Lung (tissue), 12 donors: ENCODE data around the gene TNFRSF19. TPM values are rescaled to one million over a fixed set of nuclear protein-coding genes. Genes with fewer than 3 reads are reported as not detected.
A peak's percentile ranks its signal among the peaks of the same experiment; 100 is the strongest.

Experiments used
- ATAC-seq: fragments of 200-7000 bp; cut with Tn5 transposase; one replicate; pipeline ENCODE4 v1.9.1; 2020; ENCODE audit warnings: moderate number of reproducible peaks; ENCODE audit not compliant: insufficient read depth, low FRiP score
- DNase-seq, 3 donors: peaks; one replicate each; pipeline ENCODE4 v3.0.0-alpha.2; 2013 to 2017
- H3K27ac ChIP-seq, 2 donors: one replicate each; pipeline ENCODE4 v1.5.1; 2013; ENCODE audit warnings: mild to moderate bottlenecking in 2 of 2, moderate library complexity in 2 of 2, control low read depth in 1 of 2, inconsistent platforms in 1 of 2, low read depth in 1 of 2, low read length in 1 of 2
- H3K27me3 ChIP-seq, 3 donors: one replicate each; pipeline ENCODE4 v1.5.1; 2013; ENCODE audit warnings: low read length in 2 of 3; ENCODE audit not compliant: control insufficient read depth in 3 of 3, insufficient read depth in 3 of 3
- H3K36me3 ChIP-seq, 4 donors: one replicate each; pipeline ENCODE4 v1.5.1; 2013; ENCODE audit warnings: low read length in 4 of 4, mild to moderate bottlenecking in 1 of 4, moderate library complexity in 1 of 4; ENCODE audit not compliant: control insufficient read depth in 4 of 4, insufficient read depth in 4 of 4
- H3K4me1 ChIP-seq, 5 donors: one replicate each; pipeline ENCODE4 v1.5.1; 2013; ENCODE audit warnings: low read length in 5 of 5, mild to moderate bottlenecking in 2 of 5, moderate library complexity in 1 of 5; ENCODE audit not compliant: control insufficient read depth in 5 of 5, insufficient read depth in 5 of 5
- H3K4me3 ChIP-seq: one replicate; pipeline ENCODE4 v1.5.1; 2013; ENCODE audit warnings: mild to moderate bottlenecking, control low read depth, moderate library complexity
- H3K9ac ChIP-seq, 2 donors: one replicate each; pipeline ENCODE4 v1.5.1; 2013; ENCODE audit warnings: low read length in 2 of 2, control low read depth in 1 of 2; ENCODE audit not compliant: insufficient read depth in 1 of 2
- H3K9me3 ChIP-seq, 4 donors: one replicate each; pipeline ENCODE4 v1.5.1; 2013; ENCODE audit warnings: low read length in 3 of 4, mild to moderate bottlenecking in 1 of 4, moderate library complexity in 1 of 4; ENCODE audit not compliant: control insufficient read depth in 4 of 4, insufficient read depth in 3 of 4
- WGBS, 2 donors: extraction: QIAGEN DNeasy Blood & Tissue Kit; methylation state at CpG; one replicate each; pipeline ENCODE4 v1.1.7; 2013; 5-methylcytosine and 5-hydroxymethylcytosine counted together
- polyA plus RNA-seq, 2 donors: library from polyadenylated mRNA; stranded (reverse); fragments of 200-250 nt; gene quantifications; one replicate each; pipeline ENCODE4 v1.2.1, GENCODE V29; 2013
- total RNA-seq, 2 donors: library from RNA; depleted of rRNA in 1 of 2; stranded (reverse); fragments of >200 nt in 1 of 2; gene quantifications; one replicate each; pipeline ENCODE4 v1.2.1, GENCODE V29; 2014 to 2021
- TF ChIP-seq, protein P1 (sequence below): IDR thresholded peaks from 2 replicates; pipeline ENCODE4 v1.5.1; 2012; ENCODE audit warnings: mild to moderate bottlenecking; ENCODE audit errors: control extremely low read depth, extremely low read depth
- donor health status: control.
- donor health status: control.
- donor health status: Bipolar disorder and iron deficiency.
- donor health status: healthy.
- donor health status: DM: yes; HTN: yes; CAD: no.

TNFRSF19 gene
- total and polyA plus RNA-seq, 4 donors: 9.5 to 68.0 (median 34.7) TPM

DNA sequence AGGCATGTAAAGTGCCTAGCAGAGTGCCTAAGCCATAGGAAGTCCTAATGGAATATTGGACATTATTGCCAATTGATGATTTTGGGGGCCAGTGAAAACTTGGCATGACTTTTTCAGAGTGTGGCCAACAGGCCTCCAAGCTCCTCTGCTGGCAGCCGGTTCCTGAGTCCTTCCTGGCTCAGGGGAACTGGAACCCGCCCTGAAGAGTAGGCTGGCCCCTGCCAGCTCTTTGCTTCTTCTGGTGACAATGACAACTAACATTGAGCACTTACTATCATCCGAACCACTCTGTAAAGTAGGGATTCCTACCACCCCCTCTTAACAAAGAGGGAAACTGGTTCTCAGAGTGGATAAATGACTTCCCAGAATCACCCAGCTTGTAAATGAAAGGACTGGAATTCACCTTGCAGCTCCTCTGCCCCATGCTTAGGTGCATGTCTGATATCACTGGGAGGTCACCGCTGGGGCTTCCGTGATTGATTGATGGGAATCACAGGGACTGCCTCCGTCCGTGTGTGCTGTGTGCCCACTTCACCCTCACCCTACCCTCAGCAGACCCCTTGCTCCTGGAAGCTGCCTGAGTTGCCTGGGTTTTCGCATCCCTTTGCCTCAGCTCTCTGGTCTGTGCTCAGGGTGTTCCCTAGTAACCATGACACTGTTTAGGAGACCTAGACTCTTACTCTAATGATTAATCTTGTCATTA lies 50.6 kb downstream of the TNFRSF19 start:
- DNase-seq (no peak), ATAC-seq (no peak)
- Histone ChIP-seq H3K36me3 (peaks cover 0 to 44% (median 18%) of the 10 kb centered on the region in 4 donors), H3K4me1 (peaks cover 0 to 11% (median 0%) of the 10 kb centered on the region in 5 donors), H3K4me3 (no peak overlapping the region), H3K9ac (no peak overlapping the region), H3K9me3 (no peaks in the 10 kb centered on the region), H3K27me3 (no peaks in the 10 kb centered on the region), H3K27ac (peak overlapping the region in 1 of 2 donors; percentile 38)
- TF ChIP-seq, protein P1, sequence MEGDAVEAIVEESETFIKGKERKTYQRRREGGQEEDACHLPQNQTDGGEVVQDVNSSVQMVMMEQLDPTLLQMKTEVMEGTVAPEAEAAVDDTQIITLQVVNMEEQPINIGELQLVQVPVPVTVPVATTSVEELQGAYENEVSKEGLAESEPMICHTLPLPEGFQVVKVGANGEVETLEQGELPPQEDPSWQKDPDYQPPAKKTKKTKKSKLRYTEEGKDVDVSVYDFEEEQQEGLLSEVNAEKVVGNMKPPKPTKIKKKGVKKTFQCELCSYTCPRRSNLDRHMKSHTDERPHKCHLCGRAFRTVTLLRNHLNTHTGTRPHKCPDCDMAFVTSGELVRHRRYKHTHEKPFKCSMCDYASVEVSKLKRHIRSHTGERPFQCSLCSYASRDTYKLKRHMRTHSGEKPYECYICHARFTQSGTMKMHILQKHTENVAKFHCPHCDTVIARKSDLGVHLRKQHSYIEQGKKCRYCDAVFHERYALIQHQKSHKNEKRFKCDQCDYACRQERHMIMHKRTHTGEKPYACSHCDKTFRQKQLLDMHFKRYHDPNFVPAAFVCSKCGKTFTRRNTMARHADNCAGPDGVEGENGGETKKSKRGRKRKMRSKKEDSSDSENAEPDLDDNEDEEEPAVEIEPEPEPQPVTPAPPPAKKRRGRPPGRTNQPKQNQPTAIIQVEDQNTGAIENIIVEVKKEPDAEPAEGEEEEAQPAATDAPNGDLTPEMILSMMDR: no peak
- 84 to 86% methylated on average over 8 of the region's 8 CpGs for WGBS, 2 donors

DNA sequence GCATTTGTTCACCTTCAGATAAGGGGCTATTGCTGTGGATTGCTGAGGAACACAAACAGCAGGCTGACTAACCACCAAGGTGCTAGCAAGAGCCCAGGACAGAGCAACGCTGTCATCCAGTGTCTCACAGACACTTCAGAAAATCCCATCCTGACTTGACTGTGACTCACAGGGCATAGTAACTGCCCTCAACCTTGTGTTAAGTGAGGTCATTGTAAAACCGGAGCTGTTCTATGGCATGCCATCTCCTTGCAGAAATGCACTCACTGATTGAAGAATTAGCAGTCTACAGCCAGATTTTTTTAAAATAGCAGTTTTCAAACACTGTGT lies 51.1 kb downstream of the TNFRSF19 start:
- ATAC-seq (no peak), DNase-seq (no peak)
- Histone ChIP-seq H3K4me3 (no peak overlapping the region), H3K9me3 (no peaks in the 10 kb centered on the region), H3K9ac (no peak overlapping the region), H3K4me1 (peaks cover 0 to 14% (median 3%) of the 10 kb centered on the region in 5 donors), H3K27me3 (no peaks in the 10 kb centered on the region), H3K27ac (peak overlapping the region in 1 of 2 donors; percentile 38), H3K36me3 (peaks cover 0 to 39% (median 15%) of the 10 kb centered on the region in 4 donors)
- TF ChIP-seq, protein P1: no peak
- WGBS, 2 donors: 37 to 60% methylated on average over 2 of the region's 2 CpGs

DNA sequence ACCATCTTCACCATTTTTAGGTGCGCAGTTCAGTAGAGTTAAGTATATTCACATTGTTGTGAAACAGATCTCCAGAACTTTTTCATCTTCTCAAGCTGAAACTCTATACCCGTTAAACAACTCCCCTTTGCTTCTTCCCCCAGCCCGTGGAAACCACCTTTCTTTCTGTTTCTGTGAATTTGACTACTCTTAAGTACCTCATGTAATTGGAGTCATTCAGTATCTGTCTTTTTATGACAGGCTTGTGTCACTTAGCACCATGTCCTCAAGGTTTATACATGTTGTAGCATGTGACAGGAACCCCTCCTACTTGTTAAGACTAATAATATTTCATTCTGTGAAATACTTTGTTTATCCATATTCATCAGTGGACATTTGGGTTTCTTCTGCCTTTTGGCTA lies 52.8 kb downstream of the TNFRSF19 start:
- Histone ChIP-seq H3K9ac (no peak overlapping the region), H3K36me3 (peaks cover 0 to 39% (median 12%) of the 10 kb centered on the region in 4 donors), H3K27me3 (no peaks in the 10 kb centered on the region), H3K27ac (peak overlapping the region in 1 of 2 donors; percentile 30), H3K4me1 (peaks cover 1 to 16% (median 4%) of the 10 kb centered on the region in 5 donors), H3K4me3 (no peak overlapping the region), H3K9me3 (no peaks in the 10 kb centered on the region)
- TF ChIP-seq, protein P1: no peak
- 87 to 91% methylated on average over 3 of the region's 3 CpGs for WGBS, 2 donors
- DNase-seq (no peak), ATAC-seq (no peak)
